Nephron (organoid): Measurements from ENCODE around the gene NCK2.
"Not testable (repeated sequence)": the region's sequence is repeated elsewhere in the genome, so short reads cannot be mapped to it uniquely, and the experiment has no call there.

Source experiments
- H3K27ac Mint-ChIP-seq, 3 experiments: 2 replicates each; pipeline ENCODE4 v1.8.0; 2020; ENCODE audit warnings: mixed read lengths in 3 of 3, mild to moderate bottlenecking in 2 of 3, moderate library complexity in 1 of 3
- H3K27me3 Mint-ChIP-seq: 2 replicates; pipeline ENCODE4 v1.8.0; 2021; ENCODE audit warnings: low read depth, mild to moderate bottlenecking, moderate library complexity, mixed read lengths
- H3K36me3 Mint-ChIP-seq: 2 replicates; pipeline ENCODE4 v1.8.0; 2020; ENCODE audit warnings: low read depth, mixed read lengths
- H3K4me1 Mint-ChIP-seq: 2 replicates; pipeline ENCODE4 v1.8.0; 2020; ENCODE audit warnings: mixed read lengths
- H3K4me3 Mint-ChIP-seq, 3 experiments: 2 replicates each; pipeline ENCODE4 v1.8.0; 2020; ENCODE audit warnings: mild to moderate bottlenecking in 3 of 3, mixed read lengths in 3 of 3, moderate library complexity in 2 of 3
- H3K9me3 Mint-ChIP-seq: 2 replicates; pipeline ENCODE4 v1.8.0; 2020; ENCODE audit warnings: mixed read lengths
- TF ChIP-seq, protein P1 (sequence below), 3 experiments: fragments of 200-600 bp; sonication (generic); IDR thresholded peaks; one replicate each; pipeline ENCODE4 v1.5.0; 2021; ENCODE audit warnings: antibody characterized with exemption in 3 of 3; ENCODE audit not compliant: unreplicated experiment in 3 of 3

NCK2 gene

DNA sequence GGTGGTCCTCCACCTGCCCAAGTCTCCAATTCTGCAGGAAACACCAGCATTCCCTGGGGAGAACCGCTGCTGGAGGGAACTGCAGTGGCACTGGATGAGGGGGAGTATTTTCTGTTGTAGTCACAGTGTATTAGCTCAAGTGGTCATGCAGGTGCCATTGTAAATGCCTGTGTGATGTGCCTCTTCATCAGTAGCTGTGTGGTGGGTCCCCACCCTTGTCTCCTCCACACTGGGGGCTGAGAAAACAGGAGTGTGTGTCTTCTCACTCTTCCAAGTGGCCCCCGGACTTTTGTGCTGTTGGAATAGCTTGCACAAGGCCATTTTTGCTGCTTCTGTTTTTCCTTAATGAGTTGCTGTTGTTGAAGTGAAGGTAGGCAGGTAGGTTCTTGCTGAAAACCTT lies 8.7 kb downstream of the NCK2 start:
- TF ChIP-seq, protein P1, sequence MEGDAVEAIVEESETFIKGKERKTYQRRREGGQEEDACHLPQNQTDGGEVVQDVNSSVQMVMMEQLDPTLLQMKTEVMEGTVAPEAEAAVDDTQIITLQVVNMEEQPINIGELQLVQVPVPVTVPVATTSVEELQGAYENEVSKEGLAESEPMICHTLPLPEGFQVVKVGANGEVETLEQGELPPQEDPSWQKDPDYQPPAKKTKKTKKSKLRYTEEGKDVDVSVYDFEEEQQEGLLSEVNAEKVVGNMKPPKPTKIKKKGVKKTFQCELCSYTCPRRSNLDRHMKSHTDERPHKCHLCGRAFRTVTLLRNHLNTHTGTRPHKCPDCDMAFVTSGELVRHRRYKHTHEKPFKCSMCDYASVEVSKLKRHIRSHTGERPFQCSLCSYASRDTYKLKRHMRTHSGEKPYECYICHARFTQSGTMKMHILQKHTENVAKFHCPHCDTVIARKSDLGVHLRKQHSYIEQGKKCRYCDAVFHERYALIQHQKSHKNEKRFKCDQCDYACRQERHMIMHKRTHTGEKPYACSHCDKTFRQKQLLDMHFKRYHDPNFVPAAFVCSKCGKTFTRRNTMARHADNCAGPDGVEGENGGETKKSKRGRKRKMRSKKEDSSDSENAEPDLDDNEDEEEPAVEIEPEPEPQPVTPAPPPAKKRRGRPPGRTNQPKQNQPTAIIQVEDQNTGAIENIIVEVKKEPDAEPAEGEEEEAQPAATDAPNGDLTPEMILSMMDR (IDR thresholded peaks at IDR 0.05; ENCODE audit: unreplicated experiment in 3 of 3) = no peak
- Mint-ChIP-seq H3K27me3 (no peaks in the 10 kb centered on the region), H3K27ac (peak overlapping the region in 1 of 3 experiments; percentile 50), H3K4me3 (no peak overlapping the region), H3K9me3 (no peaks in the 10 kb centered on the region), H3K4me1 (peaks cover 64% of the 10 kb centered on the region), H3K36me3 (peaks cover 53% of the 10 kb centered on the region)

DNA sequence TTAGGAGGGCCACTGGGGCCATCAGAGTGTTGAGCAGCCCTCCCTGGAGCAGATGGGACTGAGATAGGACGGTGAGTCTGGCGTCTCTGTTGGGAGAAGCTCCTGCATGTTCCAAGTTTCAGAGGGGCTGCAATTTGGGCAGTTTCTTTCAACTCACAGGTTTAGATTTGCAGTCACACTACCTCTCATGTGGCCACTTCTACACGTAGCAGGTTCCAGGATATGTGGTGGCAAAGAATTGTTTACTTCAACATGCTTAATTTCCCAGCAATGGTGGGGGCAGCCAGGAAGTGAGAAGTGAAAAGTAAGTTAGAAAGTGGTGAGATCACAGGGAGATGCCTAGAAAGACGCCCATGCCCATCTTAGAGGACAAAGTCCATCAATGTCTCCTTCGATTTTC lies 9.3 kb downstream of the NCK2 start:
- Mint-ChIP-seq H3K4me3 (no peak overlapping the region), H3K27me3 (no peaks in the 10 kb centered on the region), H3K9me3 (no peaks in the 10 kb centered on the region), H3K4me1 (peaks cover 58% of the 10 kb centered on the region), H3K27ac (peak overlapping the region; percentile 1 to 50 (median 16)), H3K36me3 (peaks cover 56% of the 10 kb centered on the region)
- TF ChIP-seq, protein P1 (IDR thresholded peaks at IDR 0.05; ENCODE audit: unreplicated experiment in 3 of 3) = no peak

DNA sequence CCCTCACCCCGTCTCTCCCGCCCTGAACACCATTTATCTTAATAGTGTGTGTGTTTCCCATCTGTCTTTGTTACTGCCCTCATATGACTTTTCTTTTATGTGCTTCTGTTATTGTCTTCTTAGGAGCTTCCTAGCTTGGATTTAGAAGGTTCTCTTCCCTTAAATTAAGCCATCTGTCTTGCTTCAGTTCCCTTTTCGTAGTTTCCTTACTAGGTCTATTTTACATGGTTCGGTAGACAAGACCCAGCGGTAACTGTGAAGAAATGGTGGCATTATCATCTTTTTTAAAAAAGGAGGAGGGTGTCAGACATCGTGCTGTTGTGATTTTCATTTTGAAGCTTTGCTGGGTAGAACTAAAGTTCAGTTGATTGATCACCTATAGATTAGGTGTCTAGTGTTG lies 10.3 kb downstream of the NCK2 start:
- Mint-ChIP-seq H3K4me3 (no peak overlapping the region), H3K36me3 (peaks cover 53% of the 10 kb centered on the region), H3K27me3 (no peaks in the 10 kb centered on the region), H3K9me3 (no peaks in the 10 kb centered on the region), H3K4me1 (peaks cover 57% of the 10 kb centered on the region), H3K27ac (peak overlapping the region in 1 of 3 experiments; percentile 24)
- TF ChIP-seq, protein P1 (IDR thresholded peaks at IDR 0.05; ENCODE audit: unreplicated experiment in 3 of 3) = no peak

DNA sequence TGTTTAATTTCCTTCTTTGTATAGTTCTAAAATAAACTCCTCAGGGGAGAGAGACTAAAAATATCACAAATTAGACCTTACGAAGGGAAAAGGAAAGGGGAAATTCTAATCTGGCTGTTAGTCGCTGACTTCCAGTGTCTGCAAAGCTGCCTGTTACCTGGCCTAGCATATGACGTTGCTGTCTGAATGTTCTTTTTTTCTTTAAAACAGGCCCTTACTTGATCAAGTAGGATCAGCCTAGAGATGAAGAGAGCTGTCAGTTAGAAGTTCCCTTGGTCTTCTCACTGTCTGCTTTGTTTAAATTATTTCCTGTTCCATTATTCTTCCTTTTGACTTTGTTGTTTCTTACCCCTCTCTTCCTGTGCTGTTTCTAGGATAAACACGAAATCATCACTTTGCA lies 11.2 kb downstream of the NCK2 start:
- TF ChIP-seq, protein P1 (IDR thresholded peaks at IDR 0.05; ENCODE audit: unreplicated experiment in 3 of 3) = no peak
- Mint-ChIP-seq H3K36me3 (peaks cover 44% of the 10 kb centered on the region), H3K27me3 (no peaks in the 10 kb centered on the region), H3K4me1 (peaks cover 56% of the 10 kb centered on the region), H3K9me3 (no peaks in the 10 kb centered on the region), H3K27ac (peak overlapping the region in 2 of 3 experiments; percentile 21 to 30), H3K4me3 (no peak overlapping the region)

DNA sequence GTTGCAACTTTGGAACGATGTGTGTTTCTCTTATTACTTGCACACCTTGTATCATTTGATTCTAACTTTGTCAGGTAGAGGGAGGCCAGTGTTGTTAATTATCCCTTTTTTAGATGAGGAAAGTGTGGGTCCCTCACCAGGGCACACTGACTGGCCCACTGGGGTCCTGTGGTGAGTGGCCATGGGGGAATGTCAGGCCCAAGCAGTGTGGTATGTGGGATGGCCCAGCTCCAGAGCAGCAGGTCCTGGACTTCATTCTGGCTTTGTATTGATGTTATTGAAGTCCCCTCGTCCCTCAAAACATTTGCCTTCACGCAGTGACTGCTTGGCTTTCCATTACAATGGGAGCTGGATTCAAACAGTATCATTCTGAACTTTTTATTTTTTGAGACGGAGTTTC lies 11.7 kb downstream of the NCK2 start:
- peaks cover 56% of the 10 kb centered on the region for H3K4me1 Mint-ChIP-seq
- peak overlapping the region in 2 of 3 experiments; percentile 21 to 30 for H3K27ac Mint-ChIP-seq
- H3K9me3 Mint-ChIP-seq = no peaks in the 10 kb centered on the region
- peaks cover 39% of the 10 kb centered on the region for H3K36me3 Mint-ChIP-seq
- TF ChIP-seq, protein P1 (IDR thresholded peaks at IDR 0.05; ENCODE audit: unreplicated experiment in 3 of 3) = no peak
- H3K4me3 Mint-ChIP-seq = no peak overlapping the region
- no peaks in the 10 kb centered on the region for H3K27me3 Mint-ChIP-seq

DNA sequence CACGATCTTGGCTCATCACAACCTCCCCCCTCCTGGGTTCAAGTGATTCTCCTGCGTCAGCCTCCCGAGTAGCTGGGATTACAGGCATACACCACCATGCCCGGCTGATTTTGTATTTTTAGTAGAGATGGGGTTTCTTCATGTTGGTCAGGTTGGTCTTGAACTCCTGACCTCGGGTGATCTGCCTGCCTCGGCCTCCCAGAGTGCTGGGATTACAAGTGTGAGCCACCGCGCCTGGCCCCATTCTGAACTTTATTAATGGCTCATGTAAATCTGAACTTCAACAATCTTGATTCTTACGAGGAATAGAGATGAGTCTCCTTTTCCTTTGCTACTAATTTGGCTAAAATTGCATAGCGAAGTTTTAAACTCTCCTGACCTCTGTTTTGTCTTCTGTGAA lies 12.2 kb downstream of the NCK2 start:
- Mint-ChIP-seq H3K27ac (peak overlapping the region in 1 of 3 experiments; percentile 25), H3K4me1 (peaks cover 55% of the 10 kb centered on the region), H3K36me3 (peaks cover 36% of the 10 kb centered on the region)
- not testable (repeated sequence) for H3K27me3 Mint-ChIP-seq, H3K9me3 Mint-ChIP-seq, H3K4me3 Mint-ChIP-seq
